Neuronal stem cell (in vitro differentiated cells): ENCODE measurements around the gene ELOVL4.
A peak's percentile ranks its signal among the peaks of the same experiment; 100 is the strongest.

ENCODE experiments used
- DNase-seq: peaks from one replicate; pipeline ENCODE4 v3.0.0-alpha.2; 2013; ENCODE audit warnings: low spot score
- H2AFZ ChIP-seq: one replicate; pipeline ENCODE4 v1.6.1; 2013; ENCODE audit warnings: mild to moderate bottlenecking, low read length, inconsistent platforms
- H2AK5ac ChIP-seq: 2 replicates; pipeline ENCODE4 v1.6.1; 2013; ENCODE audit warnings: low read depth, mild to moderate bottlenecking, inconsistent platforms, low read length, moderate library complexity, mixed read lengths
- H2BK120ac ChIP-seq: 2 replicates; pipeline ENCODE4 v1.6.1; 2013; ENCODE audit warnings: low read depth, mild to moderate bottlenecking, inconsistent platforms, low read length, moderate library complexity, mixed read lengths
- H2BK12ac ChIP-seq: one replicate; pipeline ENCODE4 v1.6.1; 2013; ENCODE audit warnings: low read length, inconsistent platforms
- H2BK15ac ChIP-seq: 2 replicates; pipeline ENCODE4 v1.6.1; 2013; ENCODE audit warnings: mild to moderate bottlenecking, low read length, inconsistent platforms, mixed read lengths
- H2BK5ac ChIP-seq: one replicate; pipeline ENCODE4 v1.6.1; 2013; ENCODE audit warnings: inconsistent platforms, mild to moderate bottlenecking, low read length, moderate library complexity
- H3K14ac ChIP-seq: one replicate; pipeline ENCODE4 v1.6.1; 2013; ENCODE audit warnings: low read length, inconsistent platforms
- H3K18ac ChIP-seq: 2 replicates; pipeline ENCODE4 v1.6.1; 2013; ENCODE audit warnings: low read length, inconsistent platforms
- H3K23ac ChIP-seq: 2 replicates; pipeline ENCODE4 v1.6.1; 2013; ENCODE audit warnings: low read depth, mild to moderate bottlenecking, mixed read lengths, low read length, inconsistent platforms; ENCODE audit not compliant: poor library complexity
- H3K27ac ChIP-seq: replicated peaks from 3 replicates; pipeline ENCODE4 v1.5.1; 2013; ENCODE audit warnings: low read length, inconsistent platforms
- H3K27me3 ChIP-seq, 3 experiments: 2 replicates each; pipeline ENCODE4 v1.6.1; 2013; ENCODE audit warnings: low read length in 3 of 3, mild to moderate bottlenecking in 2 of 3, inconsistent platforms in 1 of 3, low read depth in 1 of 3, mixed read lengths in 1 of 3, moderate library complexity in 1 of 3; ENCODE audit not compliant: control insufficient read depth in 3 of 3, insufficient read depth in 3 of 3
- H3K36me3 ChIP-seq, 2 donors: replicated peaks in 1 of 2; 2 replicates each; pipeline ENCODE4 v1.6.1; 2013; ENCODE audit warnings: low read length in 2 of 2; ENCODE audit not compliant: control insufficient read depth in 2 of 2, insufficient read depth in 2 of 2
- H3K4ac ChIP-seq: 2 replicates; pipeline ENCODE4 v1.6.1; 2013; ENCODE audit warnings: inconsistent platforms, mild to moderate bottlenecking, low read length, moderate library complexity
- H3K4me1 ChIP-seq, 2 donors: 1 replicate in 1 of 2; 2 replicates in 1 of 2; pipeline ENCODE4 v1.6.1; 2013; ENCODE audit warnings: low read length in 2 of 2, low read depth in 1 of 2; ENCODE audit not compliant: control insufficient read depth in 2 of 2, insufficient read depth in 1 of 2
- H3K4me2 ChIP-seq: one replicate; pipeline ENCODE4 v1.6.1; 2013; ENCODE audit warnings: mild to moderate bottlenecking, low read length, inconsistent platforms; ENCODE audit not compliant: insufficient read depth, poor library complexity, severe bottlenecking
- H3K4me3 ChIP-seq, 2 donors: 2 replicates each; pipeline ENCODE4 v1.5.1; 2013; ENCODE audit warnings: low read length in 2 of 2, mild to moderate bottlenecking in 2 of 2, inconsistent platforms in 1 of 2, moderate library complexity in 1 of 2
- H3K79me1 ChIP-seq: one replicate; pipeline ENCODE4 v1.6.1; 2013; ENCODE audit warnings: low read depth, mild to moderate bottlenecking, inconsistent platforms, low read length, moderate library complexity
- H3K9ac ChIP-seq: one replicate; pipeline ENCODE4 v1.6.1; 2013; ENCODE audit warnings: mild to moderate bottlenecking, low read depth, low read length, inconsistent platforms; ENCODE audit not compliant: poor library complexity
- H3K9me3 ChIP-seq, 2 donors: replicated peaks in 1 of 2; 2 replicates each; pipeline versions ENCODE3 to v1.6.1; 2013; ENCODE audit warnings: low read length in 2 of 2, mild to moderate bottlenecking in 2 of 2, inconsistent platforms in 1 of 2, low read depth in 1 of 2, mixed read lengths in 1 of 2, moderate library complexity in 1 of 2; ENCODE audit not compliant: control insufficient read depth in 2 of 2, insufficient read depth in 1 of 2
- H4K8ac ChIP-seq: one replicate; pipeline ENCODE4 v1.6.1; 2013; ENCODE audit warnings: low read depth, mild to moderate bottlenecking, inconsistent platforms, low read length, moderate library complexity
- H4K91ac ChIP-seq: one replicate; pipeline ENCODE4 v1.6.1; 2013; ENCODE audit warnings: low read length, low read depth, mild to moderate bottlenecking, inconsistent platforms; ENCODE audit not compliant: poor library complexity
- WGBS, 2 donors: extraction: QIAGEN DNeasy Blood & Tissue Kit; methylation state at CpG; one replicate each; pipeline ENCODE4 v1.1.7; 2013; ENCODE audit warnings: missing lambda C conversion rate in 2 of 2, mixed read lengths in 1 of 2; ENCODE audit not compliant: insufficient read length in 2 of 2, insufficient replicate concordance in 1 of 2; ENCODE audit errors: extremely low coverage in 2 of 2; 5-methylcytosine and 5-hydroxymethylcytosine counted together

The ELOVL4 gene

GRCh38 chr6:79872986-79873385 is 74.4 kb downstream of the ELOVL4 start:
- no peak overlapping the region for H2BK12ac ChIP-seq
- no peak overlapping the region for H3K4me3 ChIP-seq
- H3K4me1 ChIP-seq: peaks cover 6 to 35% of the 10 kb centered on the region in 2 donors
- H3K9ac ChIP-seq: no peak overlapping the region
- no peak overlapping the region for H4K91ac ChIP-seq
- WGBS, 2 donors: no CpG with 5 or more reads among the region's 2 CpGs
- H3K79me1 ChIP-seq: no peaks in the 10 kb centered on the region
- H3K4me2 ChIP-seq: no peak overlapping the region
- no peak for DNase-seq
- H3K23ac ChIP-seq: no peak overlapping the region
- no peak overlapping the region for H3K27ac ChIP-seq
- no peak overlapping the region for H4K8ac ChIP-seq
- no peaks in the 10 kb centered on the region for H3K9me3 ChIP-seq
- H3K18ac ChIP-seq: no peak overlapping the region
- no peaks in the 10 kb centered on the region for H3K36me3 ChIP-seq
- H2BK120ac ChIP-seq: no peak overlapping the region
- no peak overlapping the region for H3K4ac ChIP-seq
- no peaks in the 10 kb centered on the region for H3K27me3 ChIP-seq
- H2BK5ac ChIP-seq: no peak overlapping the region
- no peak overlapping the region for H2AFZ ChIP-seq
- H3K14ac ChIP-seq: no peak overlapping the region
- no peak overlapping the region for H2AK5ac ChIP-seq
- no peak overlapping the region for H2BK15ac ChIP-seq

GRCh38 chr6:79872303-79872702 is 75.0 kb downstream of the ELOVL4 start:
- Histone ChIP-seq H2BK120ac (no peak overlapping the region), H3K36me3 (no peaks in the 10 kb centered on the region), H2BK5ac (no peak overlapping the region), H3K23ac (no peak overlapping the region), H2BK12ac (no peak overlapping the region), H3K27ac (no peak overlapping the region), H2AFZ (no peak overlapping the region), H3K4me3 (no peak overlapping the region), H3K9ac (no peak overlapping the region), H2BK15ac (no peak overlapping the region), H3K27me3 (no peaks in the 10 kb centered on the region), H3K4me1 (peaks cover 6 to 35% of the 10 kb centered on the region in 2 donors), H3K4me2 (no peak overlapping the region), H3K18ac (no peak overlapping the region), H3K9me3 (no peaks in the 10 kb centered on the region), H4K8ac (no peak overlapping the region), H4K91ac (no peak overlapping the region), H2AK5ac (no peak overlapping the region), H3K14ac (no peak overlapping the region), H3K79me1 (no peaks in the 10 kb centered on the region), H3K4ac (no peak overlapping the region)
- WGBS, 2 donors: no CpG with 5 or more reads among the region's 2 CpGs
- no peak for DNase-seq

GRCh38 chr6:79869600-79870084 is 77.7 kb downstream of the ELOVL4 start:
- peak; percentile 65 for DNase-seq
- Histone ChIP-seq H4K8ac (no peak overlapping the region), H3K4ac (no peak overlapping the region), H3K9ac (no peak overlapping the region), H3K4me1 (peaks cover 3 to 35% of the 10 kb centered on the region in 2 donors), H3K36me3 (no peaks in the 10 kb centered on the region), H3K27me3 (no peaks in the 10 kb centered on the region), H2AFZ (peak overlapping the region; percentile 74), H3K4me2 (no peak overlapping the region), H2BK15ac (no peak overlapping the region), H3K14ac (no peak overlapping the region), H2BK12ac (no peak overlapping the region), H2AK5ac (no peak overlapping the region), H3K9me3 (no peaks in the 10 kb centered on the region), H3K79me1 (no peaks in the 10 kb centered on the region), H3K4me3 (peak overlapping the region in 1 of 2 donors; percentile 6), H3K23ac (no peak overlapping the region), H3K18ac (no peak overlapping the region), H2BK120ac (no peak overlapping the region), H4K91ac (no peak overlapping the region), H2BK5ac (no peak overlapping the region), H3K27ac (no peak overlapping the region)
- no CpG with 5 or more reads among the region's 20 CpGs for WGBS, 2 donors

GRCh38 chr6:79869184-79869583 is 78.2 kb downstream of the ELOVL4 start:
- Histone ChIP-seq H2BK15ac (no peak overlapping the region), H2BK120ac (no peak overlapping the region), H2BK5ac (no peak overlapping the region), H3K9me3 (no peaks in the 10 kb centered on the region), H2AK5ac (no peak overlapping the region), H3K4ac (no peak overlapping the region), H2BK12ac (no peak overlapping the region), H3K36me3 (no peaks in the 10 kb centered on the region), H4K8ac (no peak overlapping the region), H4K91ac (no peak overlapping the region), H3K27me3 (no peaks in the 10 kb centered on the region), H2AFZ (peak overlapping the region; percentile 74), H3K4me1 (peaks cover 3 to 40% of the 10 kb centered on the region in 2 donors), H3K9ac (no peak overlapping the region), H3K27ac (no peak overlapping the region), H3K4me2 (no peak overlapping the region), H3K23ac (no peak overlapping the region), H3K14ac (no peak overlapping the region), H3K4me3 (no peak overlapping the region), H3K18ac (no peak overlapping the region), H3K79me1 (no peaks in the 10 kb centered on the region)
- WGBS, 2 donors: no CpG with 5 or more reads among the region's 6 CpGs
- DNase-seq: no peak
